ENCODE data around the gene NDUFS6.
A peak's percentile ranks its signal among the peaks of the same experiment; 100 is the strongest.

The NDUFS6 gene

DNA sequence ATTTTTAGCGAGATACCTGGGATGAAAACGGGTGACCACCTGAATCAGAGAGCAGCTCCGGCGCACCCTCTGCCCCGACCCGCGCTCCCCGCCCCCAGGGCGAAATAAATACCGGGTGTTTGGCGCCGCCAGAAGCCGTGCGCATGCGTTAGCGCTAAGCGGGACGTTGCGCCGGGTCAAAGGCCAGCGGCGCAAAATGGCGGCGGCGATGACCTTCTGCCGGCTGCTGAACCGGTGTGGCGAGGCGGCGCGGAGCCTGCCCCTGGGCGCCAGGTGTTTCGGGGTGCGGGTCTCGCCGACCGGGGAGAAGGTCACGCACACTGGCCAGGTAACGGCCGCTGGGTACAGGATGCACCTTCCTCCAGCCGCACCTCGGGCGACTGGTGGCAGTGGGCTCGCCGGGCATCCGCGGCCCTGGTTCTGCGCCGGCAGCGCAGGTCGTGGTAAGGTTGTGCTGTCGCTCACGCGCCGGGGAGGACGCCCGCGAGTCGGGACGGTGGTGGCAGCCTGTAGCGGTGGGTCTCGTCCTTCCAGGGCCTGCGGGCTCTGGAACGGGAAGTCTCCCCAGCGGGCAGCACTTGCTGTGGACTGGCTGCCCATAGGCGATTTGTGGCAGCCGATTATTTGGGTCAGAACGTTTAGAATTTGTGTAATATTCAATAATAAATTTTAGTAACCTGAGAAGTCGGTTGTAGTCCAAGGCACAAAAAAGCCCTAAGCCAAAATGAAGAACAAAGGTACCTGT is at the start of gene NDUFS6:
Gene NDUFS6, plus strand, starts transcription at position 186 of the 745 bp plus-strand sequence. Its CDS starts 11 bp downstream, at position 197.
- Histone ChIP-seq H3F3A (ENCODE audit: control insufficient read depth, insufficient read depth) (peaks cover 8% of the 10 kb centered on the region), H3K79me2 (ENCODE audit: control insufficient read depth, low read length) (peaks cover 98% of the 10 kb centered on the region), H3K4me2 (ENCODE audit: low read length) (peak within 1 kb of the TSS; percentile 84), H3K27me3 (ENCODE audit: control insufficient read depth, low read length) (no peaks in the 10 kb centered on the region), H3K27ac (ENCODE audit: low read depth, low read length) (peak within 1 kb of the TSS; percentile 80), H4K20me1 (ENCODE audit: control insufficient read depth, insufficient read depth, low read depth, low read length) (no peaks in the 10 kb centered on the region; the same call in 1 of the 2 replicates), H3K9me2 (replicated peaks; ENCODE audit: control insufficient read depth, low read length) (no peaks in the 10 kb centered on the region), H3K36me3 (ENCODE audit: control insufficient read depth, low read length) (peaks cover 82% of the 10 kb centered on the region), H3K4me3 (ENCODE audit: low read length) (peak within 1 kb of the TSS; percentile 93), H3K9me3 (ENCODE audit: control insufficient read depth, insufficient read depth, low read length) (no peaks in the 10 kb centered on the region), H3K4me1 (ENCODE audit: control insufficient read depth, low read length) (peaks cover 34% of the 10 kb centered on the region)
- no peak for TF ChIP-seq EZH2phosphoT487 (IDR thresholded peaks at IDR 0.05; ENCODE audit: borderline replicate concordance, low read length)
- TF ChIP-seq, protein P1, sequence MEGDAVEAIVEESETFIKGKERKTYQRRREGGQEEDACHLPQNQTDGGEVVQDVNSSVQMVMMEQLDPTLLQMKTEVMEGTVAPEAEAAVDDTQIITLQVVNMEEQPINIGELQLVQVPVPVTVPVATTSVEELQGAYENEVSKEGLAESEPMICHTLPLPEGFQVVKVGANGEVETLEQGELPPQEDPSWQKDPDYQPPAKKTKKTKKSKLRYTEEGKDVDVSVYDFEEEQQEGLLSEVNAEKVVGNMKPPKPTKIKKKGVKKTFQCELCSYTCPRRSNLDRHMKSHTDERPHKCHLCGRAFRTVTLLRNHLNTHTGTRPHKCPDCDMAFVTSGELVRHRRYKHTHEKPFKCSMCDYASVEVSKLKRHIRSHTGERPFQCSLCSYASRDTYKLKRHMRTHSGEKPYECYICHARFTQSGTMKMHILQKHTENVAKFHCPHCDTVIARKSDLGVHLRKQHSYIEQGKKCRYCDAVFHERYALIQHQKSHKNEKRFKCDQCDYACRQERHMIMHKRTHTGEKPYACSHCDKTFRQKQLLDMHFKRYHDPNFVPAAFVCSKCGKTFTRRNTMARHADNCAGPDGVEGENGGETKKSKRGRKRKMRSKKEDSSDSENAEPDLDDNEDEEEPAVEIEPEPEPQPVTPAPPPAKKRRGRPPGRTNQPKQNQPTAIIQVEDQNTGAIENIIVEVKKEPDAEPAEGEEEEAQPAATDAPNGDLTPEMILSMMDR (IDR thresholded peaks at IDR 0.05; ENCODE audit: low read depth, low read length, poor library complexity, severe bottlenecking) = no peak

DNA sequence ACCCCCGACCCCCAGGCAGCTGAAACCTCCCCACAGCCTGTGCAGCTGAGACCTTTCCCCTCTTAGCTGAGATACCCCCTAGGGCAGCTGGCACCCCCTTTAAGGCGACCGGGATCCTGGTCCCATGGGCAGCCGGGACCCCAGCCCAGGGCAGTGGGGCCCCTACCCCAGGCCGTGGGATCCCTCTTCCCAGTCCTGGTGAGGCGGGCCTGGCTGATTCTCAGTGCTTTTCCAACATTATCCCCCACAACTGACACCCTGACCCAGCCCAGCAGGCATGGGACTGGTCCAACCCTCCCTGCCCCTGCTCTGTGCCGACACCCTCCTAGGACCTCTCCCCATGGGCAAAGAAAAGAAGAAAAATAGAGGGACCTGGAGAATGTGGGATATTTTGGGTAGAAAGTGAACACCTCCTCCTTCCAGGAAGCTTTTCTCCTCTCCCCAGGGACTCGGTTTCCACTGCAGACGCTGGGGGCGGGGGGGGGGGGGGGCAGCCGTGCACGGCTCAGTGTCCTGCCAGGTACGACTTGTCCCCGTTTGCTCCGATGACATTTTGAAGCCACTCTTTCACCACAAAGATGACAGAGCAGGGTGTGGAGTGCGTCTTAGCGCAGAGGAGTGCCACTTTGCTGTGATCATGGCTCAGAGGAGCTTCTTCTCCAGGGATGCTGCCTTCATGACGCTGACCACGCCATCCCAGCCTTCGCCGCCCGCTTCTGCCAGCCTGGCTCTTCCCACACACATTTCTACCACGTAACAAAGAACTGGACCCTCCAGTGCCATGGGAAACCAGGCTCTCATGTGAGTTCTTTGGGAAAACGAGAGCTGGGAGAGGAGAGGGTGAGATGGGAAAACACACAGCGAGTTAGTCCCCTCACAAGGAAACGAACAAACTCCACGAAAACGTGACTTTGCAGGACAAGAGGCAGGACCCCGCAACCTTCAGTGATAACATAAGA is 49.1 kb upstream of the NDUFS6 start:
- Histone ChIP-seq H3K9me3 (ENCODE audit: control insufficient read depth, insufficient read depth, low read length) (no peaks in the 10 kb centered on the region), H3F3A (ENCODE audit: control insufficient read depth, insufficient read depth) (no peaks in the 10 kb centered on the region), H3K27ac (ENCODE audit: low read depth, low read length) (no peak overlapping the region), H3K36me3 (ENCODE audit: control insufficient read depth, low read length) (no peaks in the 10 kb centered on the region), H3K4me2 (ENCODE audit: low read length) (no peak overlapping the region), H3K79me2 (ENCODE audit: control insufficient read depth, low read length) (no peaks in the 10 kb centered on the region), H3K9me2 (replicated peaks; ENCODE audit: control insufficient read depth, low read length) (no peaks in the 10 kb centered on the region), H3K4me3 (ENCODE audit: low read length) (no peak overlapping the region), H4K20me1 (ENCODE audit: control insufficient read depth, insufficient read depth, low read depth, low read length) (no peaks in the 10 kb centered on the region), H3K27me3 (ENCODE audit: control insufficient read depth, low read length) (no peaks in the 10 kb centered on the region), H3K4me1 (ENCODE audit: control insufficient read depth, low read length) (no peaks in the 10 kb centered on the region)
- TF ChIP-seq, protein P1 (IDR thresholded peaks at IDR 0.05; ENCODE audit: low read depth, low read length, poor library complexity, severe bottlenecking) = no peak

DNA sequence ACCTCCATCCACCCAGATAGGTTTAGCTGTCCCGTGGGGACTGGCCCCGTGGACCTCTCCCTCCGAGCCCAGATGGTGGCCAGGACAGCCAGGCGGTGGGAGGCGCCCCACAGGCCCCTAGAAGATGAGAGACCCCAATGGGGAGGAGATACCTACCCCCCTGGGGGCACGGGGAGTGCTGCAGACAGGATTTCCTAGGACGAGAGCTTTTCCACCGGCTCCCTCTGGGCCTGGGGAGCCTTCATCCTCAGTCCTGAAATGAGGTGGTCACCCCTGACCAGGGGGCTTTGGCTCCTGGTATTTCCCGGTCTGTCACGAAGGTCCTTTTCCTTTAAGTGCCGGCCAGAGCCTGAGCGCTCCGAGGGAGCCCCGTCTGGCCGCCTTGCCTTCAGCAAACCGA is 48.3 kb upstream of the NDUFS6 start:
- Histone ChIP-seq H3F3A (ENCODE audit: control insufficient read depth, insufficient read depth) (no peaks in the 10 kb centered on the region), H3K9me2 (replicated peaks; ENCODE audit: control insufficient read depth, low read length) (no peaks in the 10 kb centered on the region), H3K27ac (ENCODE audit: low read depth, low read length) (no peak overlapping the region), H3K4me1 (ENCODE audit: control insufficient read depth, low read length) (no peaks in the 10 kb centered on the region), H3K79me2 (ENCODE audit: control insufficient read depth, low read length) (no peaks in the 10 kb centered on the region), H3K4me3 (ENCODE audit: low read length) (no peak overlapping the region), H3K9me3 (ENCODE audit: control insufficient read depth, insufficient read depth, low read length) (no peaks in the 10 kb centered on the region), H3K27me3 (ENCODE audit: control insufficient read depth, low read length) (no peaks in the 10 kb centered on the region), H3K36me3 (ENCODE audit: control insufficient read depth, low read length) (no peaks in the 10 kb centered on the region), H4K20me1 (ENCODE audit: control insufficient read depth, insufficient read depth, low read depth, low read length) (no peaks in the 10 kb centered on the region), H3K4me2 (ENCODE audit: low read length) (no peak overlapping the region)
- TF ChIP-seq EZH2phosphoT487 (IDR thresholded peaks at IDR 0.05; ENCODE audit: borderline replicate concordance, low read length) = no peak
- TF ChIP-seq, protein P1 (IDR thresholded peaks at IDR 0.05; ENCODE audit: low read depth, low read length, poor library complexity, severe bottlenecking) = no peak

All from DOHH2 (cell line).